Fibroblast of skin of scalp (primary cell): ENCODE data around the gene POLN.

Experiments used
- DNase-seq: peaks from one replicate; pipeline ENCODE4 v3.0.0-alpha.2; 2013

POLN gene

DNA sequence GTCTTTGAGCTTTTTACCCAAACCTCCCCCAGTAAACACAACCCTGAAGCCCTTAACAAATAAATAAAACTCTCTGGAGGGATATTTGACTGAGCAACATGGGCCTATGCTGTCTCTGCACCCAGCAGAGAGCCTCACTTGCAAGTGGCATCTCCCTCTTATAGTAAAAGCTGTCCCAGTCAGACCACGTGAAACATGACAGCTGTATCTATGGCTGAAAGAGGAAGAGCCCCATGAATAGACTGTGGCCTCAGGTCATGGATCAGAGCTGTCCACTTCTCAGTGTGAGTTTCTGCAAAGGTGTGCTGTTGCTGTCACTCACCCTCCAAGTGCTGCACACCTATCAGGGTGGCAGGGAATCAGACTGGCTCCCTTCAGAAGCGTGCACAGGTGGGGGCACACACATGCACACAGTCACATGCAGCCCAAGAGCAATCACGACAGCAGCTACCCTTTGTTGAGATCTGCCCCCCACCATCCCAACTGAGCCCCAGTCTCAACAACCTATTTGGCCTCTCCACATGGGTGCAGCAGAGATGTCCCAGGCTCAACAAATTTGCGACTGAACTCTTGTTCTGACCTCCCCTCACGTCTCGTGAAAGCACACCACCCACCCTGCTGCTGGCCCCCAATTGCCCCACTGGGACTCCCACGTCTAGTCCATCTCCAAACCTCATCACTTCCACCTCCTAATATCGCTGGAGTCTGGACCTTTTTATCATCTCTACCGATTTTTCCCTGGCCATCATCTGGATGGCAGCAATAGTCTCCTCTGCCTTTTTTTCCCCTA, 137.2 kb downstream of the POLN start:
- no peak for DNase-seq

DNA sequence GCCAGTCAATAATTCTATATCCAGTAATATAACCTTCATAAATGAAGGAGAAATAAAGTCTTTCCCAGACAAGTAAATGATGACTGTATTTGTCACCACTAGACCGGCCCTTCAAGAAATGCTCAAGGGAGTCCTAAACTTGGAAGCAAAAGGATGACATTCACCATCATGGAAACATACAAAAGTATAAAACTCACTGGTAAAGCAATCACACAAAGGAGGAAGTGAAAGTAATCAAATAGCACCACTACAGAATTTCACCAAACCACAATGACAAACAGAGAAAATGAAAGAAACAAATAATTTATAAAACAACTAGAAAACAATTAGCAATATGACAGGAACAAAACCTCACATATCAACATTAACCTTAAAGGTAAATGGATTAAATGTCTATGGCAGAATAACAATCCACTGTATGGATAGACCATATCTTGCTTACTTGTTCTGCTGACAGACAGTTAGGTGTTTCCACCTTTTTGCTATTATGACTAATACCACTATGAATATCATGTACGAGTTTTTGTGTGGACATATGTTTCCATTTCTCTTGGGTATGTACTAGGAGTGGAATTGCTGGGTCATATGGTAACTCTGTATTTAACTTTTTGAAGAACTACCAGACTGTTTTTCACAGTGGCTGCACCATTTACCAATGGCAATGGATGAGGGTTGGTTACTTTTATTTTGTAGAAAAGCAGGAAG, 137.9 kb downstream of the POLN start:
- no peak for DNase-seq

DNA sequence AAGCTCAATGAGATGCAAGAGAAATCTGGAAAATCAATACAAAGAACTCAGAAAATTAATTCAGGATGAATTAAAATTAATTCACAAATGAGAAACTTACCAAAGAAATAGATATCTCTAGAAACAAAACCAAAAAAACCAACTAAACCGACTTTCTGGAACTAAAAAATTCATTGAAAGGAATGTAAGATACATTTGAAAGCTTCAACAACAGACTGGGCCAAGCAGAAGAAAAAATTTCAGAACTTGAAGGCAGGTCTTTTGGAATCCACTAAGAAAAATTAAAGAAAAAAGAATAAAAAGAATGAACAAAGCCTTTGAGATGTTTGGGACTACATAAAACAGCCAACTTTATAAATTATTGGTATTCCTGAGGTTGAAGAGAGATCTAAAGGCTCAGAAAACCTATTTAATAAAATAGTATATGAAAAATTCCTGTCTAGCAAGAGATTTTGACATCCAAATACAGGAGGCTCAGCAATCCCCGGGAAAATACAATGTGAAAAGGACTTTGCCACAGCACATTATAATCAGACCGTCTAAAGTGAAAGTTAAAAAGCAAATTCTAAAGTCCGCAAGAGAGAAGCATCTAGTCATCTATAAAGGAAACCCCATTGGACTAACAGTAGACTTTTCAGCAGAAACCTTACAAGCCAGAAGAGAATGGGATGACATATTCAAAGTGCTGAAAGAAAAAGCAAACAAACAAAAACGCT, 138.6 kb downstream of the POLN start:
- no peak for DNase-seq

DNA sequence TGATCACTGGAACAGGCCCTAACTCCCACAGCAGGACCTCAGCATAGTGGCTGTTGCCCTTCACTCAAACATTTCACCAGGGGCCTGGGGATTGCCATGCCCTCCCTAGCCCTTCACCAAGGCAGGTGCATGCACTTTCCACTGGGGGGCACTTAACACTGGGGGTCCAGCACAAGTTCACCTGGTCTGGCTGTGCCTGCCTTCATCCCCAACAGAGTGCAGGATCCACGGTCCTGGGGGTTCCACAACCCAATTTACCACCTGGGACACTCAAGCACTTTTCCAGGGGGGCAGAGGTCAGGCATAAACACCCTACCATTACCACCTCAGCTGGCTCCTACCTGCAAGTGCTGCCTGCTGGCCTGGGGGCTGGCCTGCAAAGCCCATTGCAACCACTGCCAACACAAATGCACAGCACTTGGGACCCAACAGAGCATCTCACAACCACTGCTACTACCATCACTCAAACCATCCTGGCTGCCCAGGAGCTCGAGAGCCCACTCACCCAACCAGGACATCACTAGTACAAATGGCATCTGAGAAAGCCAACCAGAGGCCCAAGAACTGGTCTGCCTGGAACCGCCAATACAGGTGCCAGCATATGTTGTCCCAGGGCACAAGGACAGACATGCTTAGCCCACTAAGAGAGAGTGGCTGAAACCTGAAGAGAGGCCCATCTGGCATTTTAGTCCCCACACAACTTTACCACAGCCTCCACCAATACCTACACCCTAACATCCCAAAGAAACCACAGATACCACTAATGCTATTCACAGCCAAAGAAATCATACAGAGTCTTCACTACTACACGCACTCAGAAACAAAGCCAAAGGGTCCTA, 139.7 kb downstream of the POLN start:
- DNase-seq: no peak

DNA sequence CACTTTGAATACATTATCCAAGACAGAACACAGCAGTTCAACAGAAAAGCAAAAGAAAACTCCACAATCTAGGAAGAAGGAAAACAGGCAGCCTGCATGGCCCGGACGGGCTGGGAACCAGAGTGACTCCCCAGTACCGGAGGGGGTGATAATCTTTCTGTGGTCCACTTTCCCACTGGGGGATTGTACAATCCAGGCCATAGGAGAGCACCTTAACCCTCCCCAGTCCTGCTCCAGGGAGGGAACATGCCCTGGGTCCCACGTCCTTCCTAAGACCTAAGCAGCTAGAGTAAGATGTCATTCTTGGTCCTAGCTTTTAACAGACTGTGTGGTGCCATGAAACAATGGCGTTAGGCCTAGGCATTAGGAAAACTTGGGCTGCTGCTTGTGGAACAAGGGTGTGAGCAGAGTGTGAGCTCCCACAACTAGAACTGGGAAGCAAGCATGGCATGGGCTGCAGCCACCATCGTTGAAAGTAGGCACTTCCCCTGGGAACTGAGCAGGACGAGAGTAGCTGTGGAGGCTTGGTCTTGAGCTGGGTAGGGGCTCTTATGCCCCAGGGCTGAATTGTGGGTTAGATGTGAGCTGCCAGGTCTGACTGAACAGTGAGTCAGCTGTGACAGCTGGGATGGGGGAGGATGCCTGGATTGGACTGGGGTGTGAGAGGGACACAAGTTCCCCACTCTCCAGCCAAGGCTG, 140.4 kb downstream of the POLN start:
- DNase-seq: peak; percentile 9

DNA sequence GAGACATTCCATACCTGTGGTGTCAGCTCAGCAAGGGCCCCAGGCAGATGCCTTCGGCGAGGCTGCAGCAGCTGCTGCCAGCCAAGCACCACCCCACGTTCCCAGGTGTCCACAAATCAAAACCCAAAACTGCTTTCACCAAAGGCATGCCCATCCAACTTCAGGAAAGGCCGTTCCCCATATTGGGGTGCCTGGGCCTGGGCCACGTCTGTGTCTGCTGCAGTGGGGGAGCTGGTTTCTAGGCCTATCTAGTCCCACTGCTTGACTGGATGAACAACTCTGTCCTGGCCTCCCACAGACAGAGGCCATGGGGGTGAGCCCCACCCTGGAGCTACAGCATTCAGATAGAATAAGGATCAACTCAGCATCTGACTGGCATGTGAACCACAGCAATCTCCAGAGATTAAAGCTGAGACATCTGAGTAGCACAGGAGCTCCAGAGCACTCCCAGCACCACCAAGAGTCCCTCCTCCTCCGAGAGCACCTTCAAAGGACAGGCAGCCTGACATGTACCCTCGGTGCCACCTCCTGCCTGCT, 145.8 kb downstream of the POLN start:
- DNase-seq: no peak

DNA sequence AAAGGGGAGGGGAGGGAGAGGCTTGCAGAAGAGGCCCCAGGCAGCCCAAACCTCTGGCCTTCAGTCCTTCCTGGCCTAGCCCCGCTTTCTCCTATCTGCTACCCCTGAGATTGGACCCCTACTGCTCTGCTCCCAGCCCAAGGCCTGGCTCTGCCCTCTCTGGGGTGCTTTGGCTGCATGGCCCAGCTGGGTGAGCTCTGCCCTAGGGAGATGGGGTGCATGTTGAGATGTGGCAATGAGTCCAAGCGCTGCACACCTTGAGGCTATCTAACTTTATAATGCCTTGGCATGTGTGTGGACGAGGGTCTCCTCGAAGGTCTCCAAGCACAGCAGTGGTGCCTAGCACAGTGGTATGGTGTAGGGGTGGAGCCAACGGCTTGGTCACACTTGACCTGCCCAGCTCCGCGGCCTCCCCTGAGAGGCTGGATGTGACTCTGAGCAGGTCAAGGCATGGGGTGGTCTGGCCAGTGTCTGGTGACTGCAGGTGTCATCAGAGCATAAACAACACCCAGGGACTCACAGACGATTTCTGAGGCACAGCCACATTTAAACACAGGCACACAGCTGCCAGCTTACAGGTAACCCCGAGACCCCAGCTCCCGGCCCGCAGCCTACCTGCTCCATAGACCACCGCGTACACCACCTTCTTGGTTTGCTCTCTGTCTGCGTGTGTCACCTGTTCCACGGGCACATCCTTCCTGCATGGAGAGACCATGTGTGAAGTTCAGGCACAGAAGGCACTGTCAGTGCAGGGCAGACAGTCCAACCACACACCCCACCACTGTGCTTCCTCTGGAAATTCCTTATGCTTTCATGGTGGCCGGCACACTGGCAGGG, 146.5 kb downstream of the POLN start:
- DNase-seq: peak; percentile 11

DNA sequence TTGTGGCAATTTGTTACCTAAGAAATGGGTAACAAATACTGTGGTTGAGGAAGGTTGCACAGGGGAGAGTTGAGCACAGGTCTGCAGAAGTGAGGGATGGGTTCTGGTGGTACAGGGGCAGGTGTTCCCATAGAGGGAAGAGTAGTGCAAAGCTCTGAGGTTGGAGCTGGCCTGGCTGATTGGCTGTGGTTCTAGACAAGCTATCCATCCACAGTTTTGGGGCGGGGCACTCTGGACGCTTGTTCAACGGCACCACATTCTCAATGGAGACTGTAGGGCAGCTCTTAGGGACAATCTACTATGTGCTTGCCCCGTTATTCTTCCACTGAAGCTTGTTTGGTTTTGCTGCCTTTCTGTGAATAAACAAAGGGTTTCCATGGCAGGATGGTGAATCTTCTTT, 147.4 kb downstream of the POLN start:
- no peak for DNase-seq

DNA sequence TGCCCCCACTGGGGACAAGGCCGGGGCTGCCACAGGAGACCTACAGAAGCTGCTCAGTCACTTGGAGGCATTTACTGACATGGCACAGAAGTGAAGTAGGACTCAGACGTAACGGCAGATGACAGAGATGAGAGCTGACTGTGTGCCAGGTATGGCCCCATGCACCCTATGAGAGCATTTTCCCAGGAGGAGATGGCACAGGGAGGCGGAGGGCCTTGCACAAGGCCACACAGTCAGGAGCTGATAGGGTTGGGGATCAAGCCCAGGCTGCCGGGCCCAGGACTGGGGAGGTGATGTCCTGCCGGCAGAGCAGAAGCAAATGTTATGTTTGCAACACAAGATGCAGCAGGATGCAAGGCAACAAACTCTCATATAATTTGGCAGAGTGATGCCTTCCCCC, 148.7 kb downstream of the POLN start:
- DNase-seq: no peak

DNA sequence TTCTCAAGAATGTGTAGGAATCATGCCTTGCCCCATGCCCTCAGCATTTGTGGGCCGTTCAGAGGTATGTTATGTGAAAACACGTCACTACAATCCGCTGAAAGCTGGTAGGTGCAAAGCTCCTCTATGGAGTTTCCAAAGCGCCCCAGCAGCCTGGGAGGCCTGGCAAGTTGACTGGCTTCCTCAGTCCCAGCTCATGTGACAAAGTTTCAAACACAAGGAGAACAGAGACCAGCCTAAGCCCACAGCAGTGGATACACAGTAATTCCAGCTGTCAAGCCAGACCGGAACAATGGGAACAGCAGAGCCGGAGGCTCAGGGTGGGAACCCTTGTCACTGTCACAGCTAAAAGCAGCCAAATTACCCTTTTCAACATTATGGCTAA, 149.3 kb downstream of the POLN start:
- DNase-seq: no peak

DNA sequence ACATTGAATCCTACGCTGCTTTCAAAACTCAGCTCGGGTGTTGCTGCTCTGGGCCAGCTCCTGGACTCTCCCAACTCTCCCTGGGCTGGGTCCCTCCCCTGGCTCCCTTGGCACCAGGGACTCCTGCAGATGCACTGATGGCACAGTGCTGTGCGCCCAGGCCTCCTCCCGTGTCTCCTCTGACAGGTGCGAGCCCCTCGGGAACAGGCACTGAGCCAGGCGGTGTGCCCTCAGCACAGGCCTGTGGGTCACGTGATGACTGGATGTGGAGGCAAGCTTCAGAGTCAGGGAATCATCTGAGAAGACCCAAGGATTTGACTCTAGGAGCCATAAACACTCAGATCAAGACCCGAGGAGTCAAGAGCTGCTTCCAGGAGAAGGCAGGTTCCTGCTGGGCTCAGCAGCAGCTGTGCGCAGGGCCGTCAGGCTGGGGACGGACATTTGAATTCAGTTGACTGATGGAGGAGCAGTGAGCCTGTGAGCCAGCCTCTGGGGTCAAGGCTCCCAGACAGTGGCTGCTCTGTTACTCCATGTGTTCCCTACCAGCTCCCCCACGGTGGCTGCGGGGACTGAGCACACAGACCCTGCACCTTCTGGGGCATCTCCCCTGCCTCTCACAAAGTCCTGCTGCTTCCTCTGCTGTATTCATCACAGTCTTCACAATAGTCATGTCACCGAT, 149.8 kb downstream of the POLN start:
- no peak for DNase-seq

DNA sequence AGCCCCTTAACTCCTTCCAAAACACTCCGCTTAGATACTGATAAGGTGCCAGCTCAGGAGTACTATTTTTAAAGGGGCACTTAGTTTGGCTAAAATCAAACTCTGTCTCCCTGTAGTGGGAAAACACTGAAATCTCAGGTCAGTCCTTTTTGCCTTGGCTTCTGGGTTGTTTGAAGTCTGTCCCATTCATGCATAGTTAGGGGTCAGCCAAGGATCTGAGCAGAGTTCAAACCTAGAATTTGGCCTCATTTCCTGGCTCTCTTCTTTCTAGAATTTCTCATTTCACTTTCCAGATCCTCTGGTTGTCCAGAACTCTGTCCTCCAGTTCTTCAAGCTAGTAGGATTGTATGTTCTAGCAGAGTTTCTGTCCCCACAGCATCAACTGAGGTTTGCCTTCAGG, 151.3 kb downstream of the POLN start:
- no peak for DNase-seq

DNA sequence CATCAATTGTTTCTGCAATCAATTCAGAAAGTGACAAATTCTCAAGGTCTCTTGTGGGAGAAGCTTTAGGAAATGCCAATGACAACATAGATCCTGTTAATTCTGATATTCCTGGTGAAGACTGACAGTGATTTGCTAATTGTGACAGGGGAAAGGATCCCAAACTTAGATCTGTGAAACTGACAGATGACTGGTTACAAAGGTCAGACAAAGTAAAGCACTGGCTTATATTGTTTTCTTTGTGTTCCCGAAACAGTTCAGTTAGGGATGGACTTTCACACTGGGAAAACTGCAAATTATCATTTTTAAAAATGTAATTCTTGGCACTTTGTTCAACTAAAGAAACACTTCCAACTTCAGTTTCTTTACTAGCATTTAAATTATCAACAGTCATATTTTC, 152.7 kb downstream of the POLN start:
- no peak for DNase-seq

DNA sequence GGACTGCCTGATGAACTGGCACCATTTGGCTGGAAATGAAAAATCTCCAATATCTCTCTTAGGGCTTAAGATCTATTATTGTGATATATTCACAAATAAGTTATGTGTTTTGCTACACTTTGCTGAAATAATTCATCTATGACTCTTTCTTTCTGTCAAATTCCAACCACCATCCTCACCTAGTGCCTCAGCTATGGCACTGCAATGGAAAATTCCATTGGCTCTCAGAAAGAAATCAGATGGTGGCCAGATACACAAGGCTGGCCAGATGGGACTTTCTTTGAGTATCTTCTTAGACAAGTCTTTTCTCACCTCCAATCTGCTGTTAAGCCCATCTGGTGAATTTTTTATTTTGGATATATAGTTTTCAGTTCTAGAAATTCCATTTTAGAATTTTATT, 154.8 kb downstream of the POLN start:
- no peak for DNase-seq

DNA sequence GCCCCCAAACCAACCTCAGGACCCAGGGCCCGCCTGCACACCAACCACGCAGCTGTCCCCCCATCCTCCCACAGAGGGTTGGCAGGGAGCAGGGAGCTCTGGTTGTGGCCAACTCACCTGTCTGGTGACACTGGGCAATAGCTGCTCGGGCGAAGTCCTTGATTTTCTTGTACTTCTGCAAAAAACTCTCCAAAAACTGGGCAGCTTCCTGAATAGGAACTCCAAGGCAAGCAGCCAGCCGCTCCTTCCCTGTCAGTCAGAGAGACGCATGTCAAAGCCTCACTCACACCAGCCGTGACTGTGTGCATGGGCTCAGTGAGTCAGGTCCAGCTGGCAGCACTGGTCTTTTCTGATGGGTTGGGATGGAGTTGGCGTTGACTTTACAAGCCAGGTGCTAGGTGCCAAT, 156.4 kb downstream of the POLN start:
- DNase-seq: no peak

DNA sequence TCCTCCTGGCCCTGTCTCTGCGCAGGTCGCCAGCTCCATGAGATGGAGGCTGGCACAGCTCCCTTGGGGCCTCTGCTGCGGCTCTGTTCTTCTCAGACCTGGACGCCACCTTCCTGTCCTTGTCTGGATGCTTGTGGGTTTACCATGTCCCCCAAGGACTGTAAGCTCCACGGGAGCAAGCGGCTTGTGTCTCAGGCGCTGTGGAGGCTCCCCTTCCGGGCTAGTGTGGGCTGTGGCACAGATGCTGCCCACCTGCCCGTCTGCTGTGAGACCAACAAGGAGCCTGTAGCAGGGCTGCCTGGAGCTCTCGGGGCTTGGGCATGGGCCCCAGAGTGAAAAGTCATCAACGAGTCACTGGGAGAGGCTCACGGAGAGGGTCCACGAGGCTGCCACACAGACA, 157.6 kb downstream of the POLN start:
- no peak for DNase-seq

DNA sequence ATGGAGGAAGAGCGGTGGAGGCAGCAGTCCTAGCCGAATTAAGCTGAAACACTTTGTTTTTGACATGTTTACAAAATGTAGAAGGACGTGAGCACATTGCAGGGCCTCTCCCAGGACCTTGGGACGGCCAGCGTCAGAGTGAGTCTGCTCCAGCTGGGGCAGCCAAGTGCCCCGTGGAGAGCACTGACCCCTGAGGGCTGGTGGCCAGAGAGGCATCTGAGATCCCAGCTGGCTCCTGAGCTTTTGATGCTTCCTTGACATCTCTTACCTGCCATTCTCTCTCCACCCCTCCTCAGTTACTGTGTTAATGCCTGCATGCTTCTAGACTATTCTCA, 158.1 kb downstream of the POLN start:
- DNase-seq: no peak

DNA sequence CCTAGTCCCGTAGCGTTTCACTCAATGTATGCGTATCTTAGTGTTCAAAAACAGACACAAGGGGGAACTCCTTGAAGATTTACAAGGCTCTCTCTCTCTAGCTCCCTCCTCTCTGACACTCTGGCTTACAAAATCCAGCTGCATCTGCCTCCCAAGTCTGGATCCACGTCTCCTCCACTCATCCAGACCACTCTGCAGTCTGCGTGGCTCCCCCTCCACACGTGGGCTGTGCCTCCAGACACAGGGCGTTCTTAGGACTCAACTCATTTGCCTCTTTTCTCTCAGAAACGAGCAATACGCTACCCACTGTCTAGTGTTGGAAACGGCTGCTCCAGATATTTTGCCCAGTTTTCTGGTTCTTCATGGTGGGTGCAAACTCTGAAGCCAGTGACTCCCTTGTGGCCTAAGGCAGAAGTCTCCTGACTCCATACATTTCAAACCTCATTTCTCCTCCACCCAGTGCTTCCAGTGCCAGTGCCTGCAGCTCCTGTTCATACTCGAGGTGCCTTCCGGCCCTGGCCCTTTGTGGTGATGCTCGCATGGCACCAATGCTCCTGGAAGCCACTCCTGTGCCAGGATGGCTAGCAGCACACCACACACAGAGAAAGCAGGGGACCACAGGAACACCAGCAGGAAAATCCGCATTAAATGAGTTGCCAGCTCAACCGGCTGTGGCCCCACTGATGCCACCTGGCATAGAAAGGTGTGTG, 158.7 kb downstream of the POLN start:
- DNase-seq: no peak

DNA sequence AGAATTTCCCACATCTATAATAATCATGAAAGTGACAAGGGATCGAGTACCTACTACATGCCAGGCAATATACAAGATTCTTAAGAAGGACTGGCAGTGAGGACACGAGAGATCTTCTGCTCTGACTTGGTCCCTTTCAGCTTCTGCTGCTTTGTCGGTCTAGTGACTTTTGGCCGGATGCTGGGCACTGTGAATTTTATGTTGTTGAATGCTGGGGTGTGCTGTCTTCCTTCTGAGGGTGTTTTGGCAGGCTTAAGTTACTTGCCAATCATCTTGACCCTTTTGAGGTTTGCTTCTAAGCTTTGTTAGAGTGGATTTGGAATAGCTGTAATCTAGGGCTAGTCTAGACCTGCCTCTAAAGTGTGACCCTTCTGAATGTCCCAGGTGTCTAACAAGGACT, 159.3 kb downstream of the POLN start:
- DNase-seq: no peak

DNA sequence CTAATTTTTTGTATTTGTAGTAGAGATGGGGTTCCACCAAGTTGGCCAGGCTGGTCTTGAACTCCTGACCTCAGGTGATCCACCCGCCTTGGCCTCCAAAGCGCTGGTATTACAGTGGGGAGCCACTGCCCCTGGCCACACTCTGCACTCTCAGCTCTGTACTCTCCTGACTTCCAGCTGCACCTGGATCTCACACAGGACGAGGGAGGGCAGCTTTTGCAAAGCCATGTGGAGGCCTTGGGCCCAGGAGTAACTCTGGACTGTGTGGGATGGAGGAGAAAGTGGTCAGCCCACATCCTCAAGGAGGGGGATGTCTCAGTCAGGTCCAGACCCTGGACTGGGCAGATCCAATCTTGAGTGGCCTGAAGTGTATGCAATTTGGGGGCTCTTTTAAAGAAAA, 159.8 kb downstream of the POLN start:
- no peak for DNase-seq
